Measurements from ENCODE around the gene LRRC56.

The LRRC56 gene

DNA sequence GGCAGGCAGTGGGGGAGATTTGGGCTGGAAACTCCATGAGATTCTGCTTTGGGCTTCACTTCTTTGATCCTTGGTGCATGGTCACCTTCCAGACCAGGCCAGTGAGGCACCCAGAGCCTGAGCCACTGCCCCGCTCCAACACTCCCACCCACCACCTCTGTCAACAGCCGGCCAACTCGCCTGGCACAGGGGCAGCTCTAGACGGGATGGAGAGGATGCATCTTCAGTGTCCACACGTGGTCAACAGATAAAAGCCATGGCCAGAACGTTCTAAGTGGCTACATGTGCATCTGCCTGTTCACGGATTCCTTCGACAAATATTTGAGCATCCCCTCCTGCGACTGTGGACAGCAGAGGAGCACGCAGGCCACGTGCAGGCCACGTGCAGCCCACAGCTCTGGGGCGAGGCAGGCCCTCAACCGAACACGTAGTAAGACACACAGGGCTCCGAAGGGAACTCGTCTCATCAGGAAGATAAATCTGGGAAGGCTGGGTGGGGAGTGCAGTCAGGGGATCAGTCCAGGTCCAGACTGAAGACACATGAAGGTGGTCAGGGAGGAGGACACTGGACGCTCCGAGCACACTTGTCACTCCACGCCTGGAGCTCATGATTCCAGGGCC is 1.2 kb downstream of the LRRC56 start:
- H3K36me3 ChIP-seq (ENCODE audit: control insufficient read depth, insufficient read depth, low read length, severe bottlenecking) = peaks cover 2% of the 10 kb centered on the region
- H3K9ac ChIP-seq (ENCODE audit: low read length) = no peak overlapping the region
- no peak for DNase-seq (ENCODE audit: low read depth)
- H3K4me3 ChIP-seq (ENCODE audit: low read length) = no peak overlapping the region
- no peaks in the 10 kb centered on the region for H3K9me3 ChIP-seq (ENCODE audit: control insufficient read depth, low read length)
- no peaks in the 10 kb centered on the region for H3K27me3 ChIP-seq (replicated peaks; ENCODE audit: control insufficient read depth, insufficient read depth, low read length)
- peaks cover 18% of the 10 kb centered on the region for H3K4me1 ChIP-seq (ENCODE audit: control insufficient read depth, insufficient read depth, low read length)

DNA sequence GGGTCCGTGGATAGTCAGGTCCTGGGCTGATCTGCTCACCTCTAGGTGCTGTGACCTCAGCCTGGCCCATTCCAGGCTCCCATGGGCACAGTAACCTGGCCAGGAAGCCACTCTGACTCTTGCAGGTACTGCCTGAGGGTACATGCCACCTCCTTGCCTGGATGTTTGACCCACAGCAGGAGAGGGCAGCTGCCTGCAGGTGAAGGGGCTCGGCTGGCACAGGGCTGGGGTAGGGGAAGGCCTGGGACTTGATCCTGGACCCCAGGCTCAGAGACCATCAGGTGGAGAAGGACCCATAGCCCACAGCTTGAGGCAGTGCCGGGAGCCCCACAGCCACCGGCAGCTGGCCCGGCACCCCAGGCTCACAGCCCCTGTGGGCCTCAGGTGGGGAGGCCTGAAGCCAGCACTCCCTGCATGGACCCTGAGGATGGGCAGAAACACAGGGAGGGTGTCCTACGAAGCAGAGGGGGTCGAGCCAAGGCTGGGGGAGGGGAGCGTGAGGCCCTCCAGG is 2.7 kb downstream of the LRRC56 start:
- H3K4me3 ChIP-seq (ENCODE audit: low read length) = no peak overlapping the region
- DNase-seq (ENCODE audit: low read depth) = no peak

DNA sequence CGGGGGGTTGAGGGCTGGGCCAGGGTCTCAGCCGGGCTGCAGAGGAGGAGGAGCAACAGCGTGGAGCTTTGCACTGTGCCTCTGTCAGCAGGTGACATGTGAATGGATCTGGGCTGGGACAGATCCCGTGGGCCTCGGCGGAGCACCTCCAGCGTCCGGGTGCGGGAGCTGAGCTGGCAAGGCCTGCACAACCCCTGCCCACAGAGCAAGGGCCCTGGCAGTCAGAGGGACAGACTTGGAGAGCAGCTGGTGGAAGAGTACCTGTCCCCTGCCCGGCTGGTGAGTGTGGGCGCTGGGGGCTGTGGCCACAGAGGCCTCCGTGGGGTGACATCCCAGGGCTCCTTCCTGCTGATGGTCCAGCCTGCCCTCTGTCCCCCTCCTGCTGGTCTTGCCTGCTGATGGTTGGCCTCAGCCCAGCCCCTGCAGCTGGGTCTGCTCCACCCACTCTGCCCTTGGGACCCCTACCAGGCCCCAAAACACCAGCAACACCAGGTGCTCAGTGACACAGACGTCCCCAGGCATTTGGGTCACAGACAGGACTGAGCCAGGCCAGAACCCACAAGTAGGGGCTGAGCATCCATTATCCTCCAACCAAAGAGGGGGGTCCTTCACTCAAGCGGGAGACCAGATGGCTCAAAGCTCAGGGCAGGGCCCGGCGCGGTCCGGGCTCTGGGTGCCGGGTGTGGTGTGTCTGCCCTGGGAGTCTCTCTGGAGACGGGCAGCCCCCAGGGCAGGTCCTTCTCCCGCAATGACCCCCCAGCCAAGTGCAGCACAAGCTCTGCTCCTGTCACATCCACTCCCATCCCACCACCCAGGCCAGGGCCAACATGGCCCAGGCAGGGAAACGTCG is 3.5 kb downstream of the LRRC56 start:
- DNase-seq (ENCODE audit: low read depth) = no peak
- H3K27me3 ChIP-seq (replicated peaks; ENCODE audit: control insufficient read depth, insufficient read depth, low read length) = no peaks in the 10 kb centered on the region

More for the DNA sequence above, 2.7 kb downstream of the LRRC56 start:
- H3K36me3 ChIP-seq (ENCODE audit: control insufficient read depth, insufficient read depth, low read length, severe bottlenecking) = no peaks in the 10 kb centered on the region
- peaks cover 10% of the 10 kb centered on the region for H3K4me1 ChIP-seq (ENCODE audit: control insufficient read depth, insufficient read depth, low read length)
- H3K9ac ChIP-seq (ENCODE audit: low read length) = no peak overlapping the region
- no peaks in the 10 kb centered on the region for H3K27me3 ChIP-seq (replicated peaks; ENCODE audit: control insufficient read depth, insufficient read depth, low read length)
- no peaks in the 10 kb centered on the region for H3K9me3 ChIP-seq (ENCODE audit: control insufficient read depth, low read length)

DNA sequence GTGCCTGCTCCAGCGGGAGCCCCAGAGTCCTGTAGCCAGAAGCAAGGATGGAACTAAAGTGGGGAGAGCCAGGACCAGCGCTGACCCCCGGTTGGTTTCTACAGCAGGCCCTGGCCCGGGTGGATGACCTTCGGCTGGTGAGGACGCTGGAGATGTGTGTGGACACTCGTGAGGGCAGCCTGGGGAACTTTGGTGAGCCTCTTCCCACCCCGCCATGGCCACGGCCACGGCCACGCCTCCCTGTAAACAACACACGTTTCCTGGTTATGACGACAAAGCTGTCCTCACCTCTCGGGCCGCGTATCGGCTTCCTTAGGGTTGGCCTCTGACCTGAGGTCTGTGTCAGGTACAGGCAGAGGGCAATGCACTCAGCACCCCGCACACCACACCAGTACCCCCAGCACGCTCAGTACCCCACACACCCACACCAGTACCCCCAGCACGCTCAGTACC is 4.1 kb downstream of the LRRC56 start:
- Histone ChIP-seq H3K4me3 (ENCODE audit: low read length) (no peak overlapping the region), H3K4me1 (ENCODE audit: control insufficient read depth, insufficient read depth, low read length) (peaks cover 7% of the 10 kb centered on the region), H3K9ac (ENCODE audit: low read length) (no peak overlapping the region), H3K9me3 (ENCODE audit: control insufficient read depth, low read length) (no peaks in the 10 kb centered on the region), H3K36me3 (ENCODE audit: control insufficient read depth, insufficient read depth, low read length, severe bottlenecking) (no peaks in the 10 kb centered on the region), H3K27me3 (replicated peaks; ENCODE audit: control insufficient read depth, insufficient read depth, low read length) (no peaks in the 10 kb centered on the region)
- DNase-seq (ENCODE audit: low read depth) = no peak

More for the DNA sequence above, 3.5 kb downstream of the LRRC56 start:
- Histone ChIP-seq H3K4me1 (ENCODE audit: control insufficient read depth, insufficient read depth, low read length) (peaks cover 10% of the 10 kb centered on the region), H3K4me3 (ENCODE audit: low read length) (no peak overlapping the region), H3K9me3 (ENCODE audit: control insufficient read depth, low read length) (no peaks in the 10 kb centered on the region), H3K36me3 (ENCODE audit: control insufficient read depth, insufficient read depth, low read length, severe bottlenecking) (no peaks in the 10 kb centered on the region), H3K9ac (ENCODE audit: low read length) (no peak overlapping the region)

DNA sequence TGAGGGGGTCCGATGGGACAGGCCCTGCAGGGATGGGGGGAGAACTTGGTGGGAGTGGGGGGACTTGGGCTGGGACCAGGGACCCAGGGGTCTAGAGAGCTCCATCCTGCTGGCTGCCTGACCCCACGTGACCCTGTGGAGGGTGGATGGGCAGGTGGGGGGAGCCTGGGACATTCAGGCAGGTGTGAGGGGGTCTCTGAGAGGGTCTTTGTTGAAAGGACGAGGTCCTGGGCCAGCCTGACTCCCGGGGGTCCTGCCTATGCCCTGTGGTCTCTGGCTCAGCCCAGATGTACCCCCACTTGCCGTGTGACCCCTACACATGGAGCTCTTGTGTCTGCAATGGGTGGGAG is 7.5 kb downstream of the LRRC56 start:
- no peak overlapping the region for H3K4me3 ChIP-seq (ENCODE audit: low read length)
- DNase-seq (ENCODE audit: low read depth) = no peak
- H3K9me3 ChIP-seq (ENCODE audit: control insufficient read depth, low read length) = no peaks in the 10 kb centered on the region
- no peak overlapping the region for H3K9ac ChIP-seq (ENCODE audit: low read length)
- no peaks in the 10 kb centered on the region for H3K36me3 ChIP-seq (ENCODE audit: control insufficient read depth, insufficient read depth, low read length, severe bottlenecking)
- no peaks in the 10 kb centered on the region for H3K4me1 ChIP-seq (ENCODE audit: control insufficient read depth, insufficient read depth, low read length)
- no peaks in the 10 kb centered on the region for H3K27me3 ChIP-seq (replicated peaks; ENCODE audit: control insufficient read depth, insufficient read depth, low read length)

DNA sequence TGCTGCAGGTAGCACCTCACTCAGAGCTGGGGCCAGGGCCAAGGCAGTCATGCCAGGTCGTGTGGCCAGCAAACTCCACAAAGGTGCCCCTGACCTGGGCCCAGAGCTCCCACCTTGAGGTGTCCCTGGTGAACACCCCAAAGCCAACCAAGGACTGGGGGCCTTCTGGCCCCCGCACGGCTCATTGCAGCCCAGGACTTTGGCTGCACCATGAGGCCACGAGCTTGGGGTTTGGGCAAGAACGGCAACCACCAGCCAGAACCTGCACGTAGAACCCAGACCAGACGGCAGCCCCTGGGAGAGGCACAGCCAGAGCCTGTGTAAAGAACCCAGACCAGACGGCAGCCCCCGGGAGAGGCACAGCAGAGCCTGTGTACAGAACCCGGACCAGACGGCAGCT is 7.8 kb downstream of the LRRC56 start:
- Histone ChIP-seq H3K27me3 (replicated peaks; ENCODE audit: control insufficient read depth, insufficient read depth, low read length) (no peaks in the 10 kb centered on the region), H3K4me3 (ENCODE audit: low read length) (no peak overlapping the region), H3K9me3 (ENCODE audit: control insufficient read depth, low read length) (no peaks in the 10 kb centered on the region), H3K36me3 (ENCODE audit: control insufficient read depth, insufficient read depth, low read length, severe bottlenecking) (no peaks in the 10 kb centered on the region), H3K9ac (ENCODE audit: low read length) (no peak overlapping the region), H3K4me1 (ENCODE audit: control insufficient read depth, insufficient read depth, low read length) (no peaks in the 10 kb centered on the region)
- DNase-seq (ENCODE audit: low read depth) = no peak

DNA sequence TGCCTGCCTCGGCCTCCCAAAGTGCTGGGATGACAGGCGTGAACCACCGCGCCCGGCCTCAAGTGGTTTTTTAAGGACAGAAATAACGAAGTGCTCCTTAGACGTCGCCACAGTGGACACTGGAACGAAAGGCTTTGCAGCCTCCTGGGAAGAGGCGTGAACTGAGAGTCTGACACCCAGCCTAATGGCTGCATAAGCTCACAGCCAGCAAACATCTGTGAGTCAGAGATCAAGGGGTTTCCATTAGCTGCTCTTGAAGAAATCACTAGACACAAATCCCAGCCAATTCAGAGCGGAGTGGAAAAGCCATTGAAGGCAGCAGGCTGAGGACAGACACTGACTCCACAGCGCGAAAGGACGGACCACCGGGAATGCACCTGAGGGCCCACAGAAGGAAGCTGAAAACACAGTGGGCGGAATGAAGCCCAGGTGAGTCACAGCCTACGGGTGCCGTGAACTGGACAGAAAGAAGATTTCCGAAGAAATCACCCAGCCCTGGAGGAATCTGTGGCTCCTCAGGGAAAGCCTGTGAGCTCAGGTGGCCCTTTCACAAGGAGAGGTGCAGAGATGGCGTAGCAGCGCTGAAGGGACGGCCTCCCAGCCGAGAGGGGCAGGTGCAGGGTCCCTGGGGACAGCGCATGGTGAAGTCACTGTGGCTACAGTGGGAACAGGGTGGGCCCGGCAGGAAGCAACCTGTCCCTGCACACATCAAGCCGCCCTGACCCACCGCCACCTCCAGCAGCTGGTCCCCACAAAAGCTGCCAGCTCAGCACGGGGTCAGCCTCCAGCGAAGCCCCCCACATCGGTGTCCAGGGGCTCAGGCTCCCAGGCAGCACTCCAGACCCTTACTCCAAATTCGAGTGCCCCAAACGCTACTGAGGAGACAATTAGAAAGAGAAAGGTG is 11.6 kb downstream of the LRRC56 start:
- peaks cover 5% of the 10 kb centered on the region for H3K27me3 ChIP-seq (replicated peaks; ENCODE audit: control insufficient read depth, insufficient read depth, low read length)
- H3K4me3 ChIP-seq (ENCODE audit: low read length) = no peak overlapping the region
- DNase-seq (ENCODE audit: low read depth) = no peak
- H3K9me3 ChIP-seq (ENCODE audit: control insufficient read depth, low read length) = no peaks in the 10 kb centered on the region
- no peak overlapping the region for H3K9ac ChIP-seq (ENCODE audit: low read length)
- H3K36me3 ChIP-seq (ENCODE audit: control insufficient read depth, insufficient read depth, low read length, severe bottlenecking) = no peaks in the 10 kb centered on the region
- no peaks in the 10 kb centered on the region for H3K4me1 ChIP-seq (ENCODE audit: control insufficient read depth, insufficient read depth, low read length)

DNA sequence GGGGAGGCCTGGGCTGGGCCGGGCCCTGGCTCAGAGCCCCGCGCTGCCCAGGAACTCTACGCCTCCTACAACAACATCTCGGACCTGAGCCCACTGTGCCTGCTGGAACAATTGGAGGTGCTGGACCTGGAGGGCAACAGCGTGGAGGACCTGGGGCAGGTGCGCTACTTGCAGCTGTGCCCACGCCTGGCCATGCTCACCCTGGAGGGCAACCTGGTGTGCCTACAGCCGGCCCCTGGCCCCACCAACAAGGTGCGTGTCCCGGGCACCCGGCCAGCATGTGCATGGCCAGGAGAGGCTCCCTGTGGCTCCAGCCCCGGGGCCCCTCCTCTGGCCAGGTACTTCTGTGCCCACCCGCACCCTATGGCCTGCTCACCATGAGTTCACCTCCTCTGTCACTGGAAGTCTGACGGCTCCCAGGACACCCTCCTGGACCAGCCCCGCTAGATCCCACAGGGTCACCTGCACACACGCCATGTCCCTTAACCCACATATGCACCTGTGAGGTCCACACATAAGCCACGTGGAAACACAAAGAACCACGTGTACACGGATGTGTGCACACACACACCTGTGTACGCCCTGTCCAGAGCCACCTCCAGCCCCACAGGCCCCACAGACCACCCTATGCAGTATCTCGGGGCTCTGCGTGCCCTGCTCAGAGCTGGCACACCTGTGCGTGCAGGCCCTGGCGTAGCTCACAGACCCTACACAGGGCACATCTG is 12.9 kb downstream of the LRRC56 start:
- no peak overlapping the region for H3K4me3 ChIP-seq (ENCODE audit: low read length)
- no peaks in the 10 kb centered on the region for H3K4me1 ChIP-seq (ENCODE audit: control insufficient read depth, insufficient read depth, low read length)
- no peak overlapping the region for H3K9ac ChIP-seq (ENCODE audit: low read length)
- H3K27me3 ChIP-seq (replicated peaks; ENCODE audit: control insufficient read depth, insufficient read depth, low read length) = peaks cover 12% of the 10 kb centered on the region
- no peaks in the 10 kb centered on the region for H3K36me3 ChIP-seq (ENCODE audit: control insufficient read depth, insufficient read depth, low read length, severe bottlenecking)
- no peaks in the 10 kb centered on the region for H3K9me3 ChIP-seq (ENCODE audit: control insufficient read depth, low read length)
- DNase-seq (ENCODE audit: low read depth) = no peak

DNA sequence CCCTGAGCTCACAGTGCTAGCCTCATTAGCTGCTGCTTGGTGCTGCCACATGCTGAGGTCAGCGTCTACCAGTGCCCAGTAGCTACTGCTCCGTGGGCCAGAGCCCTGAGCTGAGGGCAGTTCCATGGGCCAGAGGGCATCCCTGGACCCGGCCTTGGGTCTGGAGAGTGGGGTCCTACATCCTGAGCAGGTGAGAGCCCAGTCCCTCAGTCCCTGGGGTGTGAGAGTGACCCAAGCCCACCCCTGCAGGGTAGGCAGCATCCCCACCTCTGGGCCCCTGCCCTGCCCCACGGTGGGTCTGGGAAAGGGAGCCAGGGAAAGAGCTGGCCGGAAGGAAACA is 13.4 kb downstream of the LRRC56 start:
- DNase-seq (ENCODE audit: low read depth) = no peak
- no peaks in the 10 kb centered on the region for H3K4me1 ChIP-seq (ENCODE audit: control insufficient read depth, insufficient read depth, low read length)
- peaks cover 12% of the 10 kb centered on the region for H3K27me3 ChIP-seq (replicated peaks; ENCODE audit: control insufficient read depth, insufficient read depth, low read length)
- no peaks in the 10 kb centered on the region for H3K36me3 ChIP-seq (ENCODE audit: control insufficient read depth, insufficient read depth, low read length, severe bottlenecking)
- no peaks in the 10 kb centered on the region for H3K9me3 ChIP-seq (ENCODE audit: control insufficient read depth, low read length)
- no peak overlapping the region for H3K9ac ChIP-seq (ENCODE audit: low read length)
- H3K4me3 ChIP-seq (ENCODE audit: low read length) = no peak overlapping the region

DNA sequence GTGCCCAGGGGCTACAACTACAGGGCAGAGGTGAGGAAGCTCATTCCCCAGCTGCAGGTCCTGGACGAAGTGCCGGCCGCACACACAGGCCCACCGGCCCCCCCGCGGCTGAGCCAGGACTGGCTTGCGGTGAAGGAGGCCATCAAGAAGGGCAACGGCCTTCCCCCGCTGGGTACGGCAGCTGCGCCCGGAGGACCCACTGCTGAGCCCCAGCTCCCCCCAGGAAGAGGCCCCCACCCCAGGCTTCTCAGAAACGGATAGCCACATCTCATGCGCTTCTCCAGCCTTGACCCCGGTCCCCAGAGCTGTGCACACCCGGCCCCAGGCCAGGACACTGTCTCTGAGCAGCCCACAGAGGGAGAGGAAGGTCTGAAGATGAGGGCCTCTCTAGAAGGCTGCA is 13.8 kb downstream of the LRRC56 start:
- no peak for DNase-seq (ENCODE audit: low read depth)
- no peak overlapping the region for H3K4me3 ChIP-seq (ENCODE audit: low read length)
- H3K9ac ChIP-seq (ENCODE audit: low read length) = no peak overlapping the region
- H3K36me3 ChIP-seq (ENCODE audit: control insufficient read depth, insufficient read depth, low read length, severe bottlenecking) = no peaks in the 10 kb centered on the region
- H3K9me3 ChIP-seq (ENCODE audit: control insufficient read depth, low read length) = no peaks in the 10 kb centered on the region
- H3K27me3 ChIP-seq (replicated peaks; ENCODE audit: control insufficient read depth, insufficient read depth, low read length) = peaks cover 12% of the 10 kb centered on the region
- H3K4me1 ChIP-seq (ENCODE audit: control insufficient read depth, insufficient read depth, low read length) = no peaks in the 10 kb centered on the region

Data from adipocyte (in vitro differentiated cells).